SH-SY5Y (cell line): ENCODE data around the gene LSM4.

Experiments used
- GATA2 ChIP-seq: IDR thresholded peaks from 2 replicates; pipeline ENCODE4 v1.6.1; 2011; ENCODE audit warnings: mild to moderate bottlenecking, low read depth, low read length
- GATA3 ChIP-seq: IDR thresholded peaks from 2 replicates; pipeline ENCODE4 v1.6.1; 2011; ENCODE audit warnings: low read depth, mild to moderate bottlenecking, low read length, moderate library complexity

GRCh38 chr19:18310118-18310909 is 12.6 kb downstream of the LSM4 start:
- TF ChIP-seq GATA2 (no peak), GATA3 (no peak)
